ENCODE results near the gene UNC5C. TPM values are rescaled to one million over a fixed set of nuclear protein-coding genes. Genes with fewer than 3 reads are reported as not detected.

The UNC5C gene
- total and polyA plus RNA-seq, 8 donors, result 0.15 to 0.84 (median 0.34) TPM

DNA sequence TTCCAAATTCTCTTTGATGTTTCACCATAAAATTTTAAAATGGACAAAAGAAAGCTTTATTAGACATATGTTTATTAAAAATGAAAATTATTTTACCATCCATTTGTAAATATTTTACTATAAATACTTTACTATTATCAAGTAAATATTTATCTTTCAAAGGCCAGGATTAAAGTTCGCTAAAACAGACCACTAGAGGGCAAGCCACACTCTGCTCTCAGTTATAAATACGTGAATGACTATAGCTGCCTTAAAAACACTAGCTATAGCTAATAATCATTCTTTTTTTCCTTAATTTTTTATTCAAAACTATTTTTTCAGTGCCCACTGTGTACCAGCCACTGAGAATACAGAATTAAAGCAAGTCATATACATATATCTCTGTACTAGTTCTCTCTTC is 38.6 kb downstream of the UNC5C start:
- DNase-seq (no peak), ATAC-seq (peak in 3 of 4 donors; percentile 62 to 66 (median 65)), FAIRE-seq (peak; percentile 93)
- TF ChIP-seq CTCF (IDR thresholded peaks at IDR 0.05), result peak in 3 of 4 donors; percentile 32 to 47 (median 39)
- no peaks in the 10 kb centered on the region for H3K4me1 ChIP-seq
- H3K9me3 ChIP-seq, result no peaks in the 10 kb centered on the region
- no peak overlapping the region for H3K4me3 ChIP-seq
- WGBS, 2 donors, result 2% methylated on average over 2 of the region's 2 CpGs
- H3K36me3 ChIP-seq, result no peaks in the 10 kb centered on the region
- H3K27me3 ChIP-seq, result no peaks in the 10 kb centered on the region
- H3K27ac ChIP-seq, result no peak overlapping the region
- intact Hi-C loops (cut with DNase I), result no loop called here

- no peak overlapping the region for H3K27ac ChIP-seq
- DNase-seq (no peak), ATAC-seq (no peak), FAIRE-seq (no peak)
- intact Hi-C loops (cut with DNase I), result no loop called here
- no peaks in the 10 kb centered on the region for H3K36me3 ChIP-seq
- TF ChIP-seq CTCF (IDR thresholded peaks at IDR 0.05), result no peak
- no peaks in the 10 kb centered on the region for H3K27me3 ChIP-seq
- 27 to 49% methylated on average over 1 of the region's 1 CpG for WGBS, 2 donors
- no peaks in the 10 kb centered on the region for H3K9me3 ChIP-seq
- H3K4me3 ChIP-seq, result no peak overlapping the region
- no peaks in the 10 kb centered on the region for H3K4me1 ChIP-seq
These were observed 40.4 kb downstream of the UNC5C start for GRCh38 chr4:95508421-95508820.

GRCh38 chr4:95507561-95507960 is 41.2 kb downstream of the UNC5C start:
- no peaks in the 10 kb centered on the region for H3K4me1 ChIP-seq
- no peak for ATAC-seq
- no peaks in the 10 kb centered on the region for H3K36me3 ChIP-seq
- no peaks in the 10 kb centered on the region for H3K27me3 ChIP-seq
- no peaks in the 10 kb centered on the region for H3K9me3 ChIP-seq
- no peak for DNase-seq
- H3K27ac ChIP-seq, result no peak overlapping the region
- no peak for TF ChIP-seq CTCF (IDR thresholded peaks at IDR 0.05)
- no peak for FAIRE-seq
- WGBS, 2 donors, result 66 to 76% methylated on average over 5 of the region's 5 CpGs
- H3K4me3 ChIP-seq, result no peak overlapping the region
- intact Hi-C loops (cut with DNase I), result no loop called here

DNA sequence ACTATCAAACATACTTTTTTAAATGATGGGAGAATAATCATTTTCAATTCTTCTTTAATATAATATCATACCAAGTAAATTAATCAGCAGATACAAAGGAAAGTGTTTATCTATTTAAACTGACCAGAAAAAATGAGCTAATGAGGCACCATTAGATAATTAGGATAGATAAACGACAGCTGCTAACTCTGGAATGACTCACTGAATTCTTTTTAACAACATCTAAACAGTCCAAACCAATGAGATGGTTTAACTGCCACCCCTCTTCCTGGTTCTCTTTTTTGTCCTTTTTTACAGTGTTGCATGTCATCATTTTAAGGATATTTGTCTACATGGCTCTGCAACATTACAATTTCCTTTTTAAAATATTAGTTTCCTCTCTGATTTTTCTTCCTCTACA is 41.6 kb downstream of the UNC5C start:
- FAIRE-seq (no peak), DNase-seq (no peak), ATAC-seq (no peak)
- intact Hi-C loops (cut with DNase I), result no loop called here
- H3K4me3 ChIP-seq, result no peak overlapping the region
- WGBS, 2 donors, result 30 to 61% methylated on average over 1 of the region's 1 CpG
- H3K9me3 ChIP-seq, result no peaks in the 10 kb centered on the region
- H3K4me1 ChIP-seq, result no peaks in the 10 kb centered on the region
- H3K27ac ChIP-seq, result no peak overlapping the region
- no peak for TF ChIP-seq CTCF (IDR thresholded peaks at IDR 0.05)
- H3K27me3 ChIP-seq, result no peaks in the 10 kb centered on the region
- H3K36me3 ChIP-seq, result no peaks in the 10 kb centered on the region

DNA sequence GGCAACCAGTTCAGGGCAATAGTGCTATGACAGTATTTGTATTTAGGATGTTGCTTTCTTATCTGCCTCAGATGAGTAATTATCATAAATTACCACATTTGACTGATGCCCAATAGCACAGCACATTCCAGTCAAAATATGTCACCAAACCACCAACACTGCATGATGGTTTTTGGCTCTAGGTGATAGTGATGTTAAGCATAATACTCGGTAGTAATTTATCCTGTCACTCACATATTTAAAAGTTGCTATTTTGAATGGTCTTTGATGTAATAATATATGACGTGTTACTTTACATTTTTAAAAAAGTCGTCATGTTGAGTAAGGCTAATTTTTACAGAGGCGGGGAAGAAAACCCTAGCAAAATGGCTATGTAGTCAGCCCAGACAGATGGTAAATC is 42.5 kb downstream of the UNC5C start:
- FAIRE-seq (no peak), ATAC-seq (no peak), DNase-seq (no peak)
- Histone ChIP-seq H3K27me3 (no peaks in the 10 kb centered on the region), H3K4me3 (no peak overlapping the region), H3K4me1 (no peaks in the 10 kb centered on the region), H3K27ac (no peak overlapping the region), H3K9me3 (no peaks in the 10 kb centered on the region), H3K36me3 (no peaks in the 10 kb centered on the region)
- intact Hi-C loops (cut with DNase I), result no loop called here
- WGBS, 2 donors, result 64 to 69% methylated on average over 4 of the region's 4 CpGs
- no peak for TF ChIP-seq CTCF (IDR thresholded peaks at IDR 0.05)

Measured in pancreas (tissue), 10 donors.